SJSA1 (cell line): ENCODE measurements around the gene FAM3D. TPM values are rescaled to one million over a fixed set of nuclear protein-coding genes. Genes with fewer than 3 reads are reported as not detected.
"Not testable (repeated sequence)": the region's sequence is repeated elsewhere in the genome, so short reads cannot be mapped to it uniquely, and the experiment has no call there.

Experiments used
- DNase-seq, 2 experiments: peaks; one replicate each; pipeline ENCODE4 v3.0.0-alpha.2; 2015 to 2020; ENCODE audit warnings: low spot score in 2 of 2, low read depth in 1 of 2
- H3K27ac ChIP-seq: fragments of 250-450 bp; sonication (Bioruptor Pico); 2 replicates; pipeline ENCODE4 v1.5.1; 2020; ENCODE audit warnings: mild to moderate bottlenecking, moderate library complexity
- H3K27me3 ChIP-seq: fragments of 250-450 bp; sonication (Bioruptor Pico); replicated peaks from 2 replicates; pipeline ENCODE4 v1.5.1; 2020; ENCODE audit warnings: mild to moderate bottlenecking, moderate library complexity
- H3K36me3 ChIP-seq: fragments of 250-450 bp; sonication (Bioruptor Pico); 2 replicates; pipeline ENCODE4 v1.5.1; 2020; ENCODE audit warnings: mild to moderate bottlenecking
- H3K4me1 ChIP-seq: fragments of 250-450 bp; sonication (Bioruptor Pico); replicated peaks from 2 replicates; pipeline ENCODE4 v1.6.1; 2021; ENCODE audit warnings: mild to moderate bottlenecking
- H3K4me3 ChIP-seq: fragments of 250-450 bp; sonication (Bioruptor Pico); 2 replicates; pipeline ENCODE4 v1.5.1; 2020; ENCODE audit warnings: mild to moderate bottlenecking
- H3K9me3 ChIP-seq: fragments of 250-450 bp; sonication (Bioruptor Pico); replicated peaks from 2 replicates; pipeline ENCODE4 v1.5.1; 2020; ENCODE audit warnings: mild to moderate bottlenecking
- total RNA-seq: library from RNA; depleted of rRNA; stranded (reverse); fragments of >200 nt; shearing (Covaris generic); gene quantifications from 2 replicates; pipeline ENCODE4 v1.2.3, GENCODE V29; 2014

Gene FAM3D
- total RNA-seq, 1 experiment from 2014 or later, result not detected

DNA sequence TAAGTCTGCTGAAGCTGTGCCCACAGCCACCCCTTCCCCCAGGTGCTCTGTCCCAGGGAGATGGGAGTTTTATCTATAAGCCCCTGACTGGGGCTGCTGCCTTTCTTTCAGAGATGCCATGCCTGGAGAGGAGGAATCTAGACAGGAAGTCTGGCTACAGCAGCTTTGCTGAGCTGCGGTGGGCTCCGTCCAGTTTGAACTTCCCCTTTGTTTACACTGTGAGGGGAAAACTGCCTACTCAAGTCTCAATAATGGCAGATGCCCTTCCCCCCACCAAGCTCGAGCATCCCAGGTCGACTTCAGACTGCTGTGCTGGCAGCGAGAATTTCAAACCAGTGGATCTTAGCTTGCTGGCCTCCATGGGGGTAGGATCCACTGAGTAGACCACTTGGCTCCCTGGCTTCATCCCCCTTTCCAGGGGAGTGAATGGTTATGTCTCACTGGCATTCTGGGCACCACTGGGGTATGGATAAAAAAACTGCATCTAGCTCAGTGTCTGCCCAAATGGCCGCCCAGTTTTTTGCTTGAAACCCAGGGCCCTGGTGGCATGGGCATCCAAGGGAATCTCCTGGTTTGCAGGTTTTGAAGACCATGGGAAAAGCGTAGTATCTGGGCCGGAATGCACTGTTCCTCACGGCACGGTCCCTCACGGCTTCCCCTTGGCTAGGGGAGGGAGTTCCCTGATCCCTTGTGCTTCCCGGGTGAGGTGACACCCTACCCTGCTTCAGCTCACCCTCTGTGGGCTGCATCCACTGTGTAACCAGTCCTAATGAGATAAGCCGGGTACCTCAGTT, 11.8 kb upstream of the FAM3D start:
- H3K4me3 ChIP-seq, H3K27me3 ChIP-seq, H3K36me3 ChIP-seq, H3K9me3 ChIP-seq, H3K4me1 ChIP-seq, DNase-seq, H3K27ac ChIP-seq: not testable (repeated sequence)

GRCh38 chr3:58672880-58673279, 6.3 kb upstream of the FAM3D start:
- H3K36me3 ChIP-seq, result no peaks in the 10 kb centered on the region

GRCh38 chr3:58672451-58672850, 5.9 kb upstream of the FAM3D start:
- DNase-seq, result no peak
- Histone ChIP-seq H3K36me3 (no peaks in the 10 kb centered on the region), H3K27ac (no peak overlapping the region), H3K27me3 (no peaks in the 10 kb centered on the region), H3K9me3 (no peaks in the 10 kb centered on the region), H3K4me1 (no peaks in the 10 kb centered on the region), H3K4me3 (no peak overlapping the region)

More at GRCh38 chr3:58672880-58673279, 6.3 kb upstream of the FAM3D start:
- Histone ChIP-seq H3K4me1 (no peaks in the 10 kb centered on the region), H3K27me3 (no peaks in the 10 kb centered on the region), H3K4me3 (no peak overlapping the region), H3K27ac (no peak overlapping the region), H3K9me3 (no peaks in the 10 kb centered on the region)
- no peak for DNase-seq

DNA sequence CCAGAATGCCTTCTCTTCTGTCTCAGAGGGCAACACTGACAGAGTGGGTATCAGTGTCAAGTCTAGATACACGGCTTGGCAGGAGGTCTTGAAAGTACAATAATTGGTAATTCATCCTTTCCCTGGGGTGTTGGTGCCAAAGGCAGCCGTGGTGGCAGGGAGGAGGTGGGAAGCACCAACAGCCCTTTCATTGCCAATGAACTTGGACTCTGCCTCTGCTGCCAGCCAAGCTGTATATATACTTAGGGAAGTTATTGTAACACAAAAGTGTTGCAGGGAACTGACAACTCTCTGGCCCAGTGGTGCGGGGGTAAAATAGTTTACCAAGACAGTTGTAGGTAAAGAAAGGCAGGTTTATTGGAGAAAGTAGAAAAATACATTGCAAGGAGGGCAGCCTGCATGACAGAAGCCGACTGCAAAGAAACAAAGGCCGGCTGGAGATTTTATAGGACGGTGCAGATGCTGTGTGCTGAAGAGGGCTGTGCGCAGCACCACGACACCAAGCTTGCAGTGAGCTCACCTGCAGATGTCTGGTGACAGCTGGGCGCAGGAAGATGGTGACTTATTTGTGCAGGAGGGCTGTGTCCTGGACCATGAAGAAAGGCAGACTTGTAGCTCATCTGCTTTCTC, 4.0 kb upstream of the FAM3D start:
- H3K27me3 ChIP-seq, result no peaks in the 10 kb centered on the region
- H3K4me1 ChIP-seq, result no peaks in the 10 kb centered on the region
- no peaks in the 10 kb centered on the region for H3K9me3 ChIP-seq
- no peak overlapping the region for H3K4me3 ChIP-seq
- H3K36me3 ChIP-seq, result no peaks in the 10 kb centered on the region
- DNase-seq, result no peak
- no peak overlapping the region for H3K27ac ChIP-seq

DNA sequence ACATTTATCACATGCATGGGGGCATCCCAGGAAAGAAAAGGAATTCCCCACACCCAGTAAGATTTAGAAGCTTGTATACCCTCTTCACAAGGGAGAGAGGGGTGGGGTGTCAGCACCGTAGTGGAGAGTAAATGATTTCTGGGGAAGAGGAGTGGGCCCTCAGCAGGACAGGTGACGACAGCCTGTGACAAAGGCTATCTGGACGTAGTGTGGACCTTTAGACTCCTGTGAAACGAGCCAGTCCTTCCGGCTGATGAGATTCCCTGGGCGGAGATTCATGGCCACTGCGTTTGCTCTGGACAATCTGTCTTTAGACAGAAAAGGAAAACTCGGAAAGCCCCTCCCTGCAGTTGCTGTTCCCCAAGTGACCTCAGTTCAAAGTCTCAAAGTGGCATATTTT, 1.7 kb upstream of the FAM3D start:
- peak in 1 of 2 experiments; percentile 3 for DNase-seq
- H3K9me3 ChIP-seq, result no peaks in the 10 kb centered on the region
- no peaks in the 10 kb centered on the region for H3K36me3 ChIP-seq
- no peak overlapping the region for H3K27ac ChIP-seq
- H3K27me3 ChIP-seq, result no peaks in the 10 kb centered on the region
- no peak overlapping the region for H3K4me3 ChIP-seq
- no peaks in the 10 kb centered on the region for H3K4me1 ChIP-seq

GRCh38 chr3:58667704-58668103, 1.1 kb upstream of the FAM3D start:
- H3K27ac ChIP-seq, result no peak overlapping the region
- no peaks in the 10 kb centered on the region for H3K4me1 ChIP-seq

DNA sequence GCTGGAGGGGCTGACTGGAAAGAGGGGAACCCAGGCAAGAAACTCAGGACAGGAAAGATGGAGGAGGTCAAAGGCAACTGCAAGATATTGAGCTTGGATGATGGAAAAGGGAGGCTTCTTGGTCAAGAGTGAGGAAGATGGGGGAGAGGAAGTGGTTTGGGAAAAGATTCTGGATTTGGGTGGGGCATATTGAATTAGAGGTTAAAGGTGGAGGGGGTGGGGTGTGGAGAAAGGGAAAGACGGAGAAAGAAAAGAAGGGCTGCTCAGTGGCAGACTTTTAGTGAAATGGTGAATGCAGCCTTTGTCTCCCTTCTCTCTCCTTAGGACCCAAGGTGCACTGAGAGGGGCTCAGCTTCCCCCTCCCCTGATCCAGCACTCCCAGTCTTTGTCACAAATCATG, 655 bp upstream of the FAM3D start:
- Histone ChIP-seq H3K27ac (no peak overlapping the region), H3K4me1 (no peaks in the 10 kb centered on the region), H3K27me3 (no peaks in the 10 kb centered on the region), H3K4me3 (no peak overlapping the region), H3K36me3 (no peaks in the 10 kb centered on the region), H3K9me3 (no peaks in the 10 kb centered on the region)
- no peak for DNase-seq

More at GRCh38 chr3:58667704-58668103, 1.1 kb upstream of the FAM3D start:
- Histone ChIP-seq H3K4me3 (no peak overlapping the region), H3K27me3 (no peaks in the 10 kb centered on the region), H3K36me3 (no peaks in the 10 kb centered on the region), H3K9me3 (no peaks in the 10 kb centered on the region)
- DNase-seq, result peak in 1 of 2 experiments; percentile 8

GRCh38 chr3:58665405-58665804, 1.2 kb downstream of the FAM3D start:
- Histone ChIP-seq H3K9me3 (no peaks in the 10 kb centered on the region), H3K4me3 (no peak overlapping the region), H3K36me3 (no peaks in the 10 kb centered on the region), H3K27ac (no peak overlapping the region), H3K4me1 (no peaks in the 10 kb centered on the region), H3K27me3 (no peaks in the 10 kb centered on the region)
- no peak for DNase-seq

- no peak overlapping the region for H3K27ac ChIP-seq
- H3K27me3 ChIP-seq, result no peaks in the 10 kb centered on the region
- no peaks in the 10 kb centered on the region for H3K9me3 ChIP-seq
- H3K36me3 ChIP-seq, result no peaks in the 10 kb centered on the region
- no peak for DNase-seq
- H3K4me1 ChIP-seq, result no peaks in the 10 kb centered on the region
- no peak overlapping the region for H3K4me3 ChIP-seq
Measured at GRCh38 chr3:58664611-58665010, 2.0 kb downstream of the FAM3D start.

- DNase-seq, result no peak
- no peaks in the 10 kb centered on the region for H3K27me3 ChIP-seq
- H3K27ac ChIP-seq, result no peak overlapping the region
- no peaks in the 10 kb centered on the region for H3K36me3 ChIP-seq
- H3K4me3 ChIP-seq, result no peak overlapping the region
- H3K4me1 ChIP-seq, result no peaks in the 10 kb centered on the region
- H3K9me3 ChIP-seq, result no peaks in the 10 kb centered on the region
Measured at GRCh38 chr3:58661836-58662420, 4.6 kb downstream of the FAM3D start.

- no peak overlapping the region for H3K27ac ChIP-seq
Measured at GRCh38 chr3:58660998-58661397, 5.6 kb downstream of the FAM3D start.

DNA sequence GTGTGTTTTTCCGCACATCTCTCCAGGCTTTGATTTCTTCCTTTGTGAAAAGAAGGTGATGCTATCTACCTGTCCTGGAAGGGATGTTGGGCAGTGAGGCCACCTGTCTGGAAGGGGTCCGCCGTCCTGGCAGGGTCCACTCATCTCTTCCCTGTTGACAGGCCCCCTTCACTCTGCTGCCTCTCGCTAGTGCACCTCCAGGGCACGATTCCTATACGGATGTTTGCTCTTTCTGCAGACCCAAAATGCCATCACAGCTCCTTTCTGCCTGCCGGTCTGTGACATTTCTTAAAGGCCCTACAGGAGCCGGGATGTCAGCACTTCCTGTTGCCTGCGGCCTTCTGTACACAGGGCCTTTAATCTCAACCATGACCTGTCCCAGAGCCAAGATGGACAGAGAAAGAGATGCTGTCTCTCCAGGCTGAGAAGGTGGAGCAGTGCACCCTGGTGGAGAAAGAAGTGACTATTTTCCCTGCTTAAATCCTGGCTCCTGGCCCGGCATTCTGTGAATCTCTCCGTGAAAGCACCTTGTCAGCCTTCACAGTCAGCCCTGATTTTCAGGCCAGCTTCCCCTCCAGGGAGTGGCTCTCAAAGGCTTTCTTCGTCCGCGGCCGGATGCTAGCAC, 7.4 kb downstream of the FAM3D start:
- H3K27me3 ChIP-seq, result no peaks in the 10 kb centered on the region
- DNase-seq, result no peak
- H3K4me3 ChIP-seq, result no peak overlapping the region
- no peaks in the 10 kb centered on the region for H3K4me1 ChIP-seq
- no peaks in the 10 kb centered on the region for H3K9me3 ChIP-seq
- H3K27ac ChIP-seq, result no peak overlapping the region
- H3K36me3 ChIP-seq, result no peaks in the 10 kb centered on the region

More at GRCh38 chr3:58660998-58661397, 5.6 kb downstream of the FAM3D start:
- Histone ChIP-seq H3K4me3 (no peak overlapping the region), H3K9me3 (no peaks in the 10 kb centered on the region), H3K36me3 (no peaks in the 10 kb centered on the region), H3K27me3 (no peaks in the 10 kb centered on the region), H3K4me1 (no peaks in the 10 kb centered on the region)
- DNase-seq, result no peak

DNA sequence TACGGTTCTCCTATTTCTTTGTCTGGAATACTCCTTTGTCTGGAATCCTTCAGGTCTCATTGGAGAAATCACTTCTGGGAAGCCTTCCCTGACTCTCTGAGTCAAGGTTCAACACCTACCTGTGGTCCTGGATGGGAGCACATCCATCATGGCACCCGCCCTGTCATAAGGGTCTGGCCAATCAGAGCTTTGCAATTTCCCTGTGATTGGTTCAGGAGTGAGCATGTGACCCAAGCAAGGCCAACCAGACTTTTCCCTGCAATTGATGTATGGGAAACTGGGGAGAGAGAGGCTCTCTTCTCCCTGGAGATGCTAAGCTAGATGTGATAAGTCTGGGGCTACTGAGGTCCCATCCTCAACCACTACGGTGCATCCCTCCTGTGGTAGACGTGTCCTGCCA, 8.1 kb downstream of the FAM3D start:
- Histone ChIP-seq H3K27ac (no peak overlapping the region), H3K4me3 (no peak overlapping the region), H3K36me3 (no peaks in the 10 kb centered on the region), H3K4me1 (no peaks in the 10 kb centered on the region), H3K9me3 (no peaks in the 10 kb centered on the region), H3K27me3 (no peaks in the 10 kb centered on the region)
- DNase-seq, result no peak
